ENCODE measurements around the gene OGDH. TPM values are rescaled to one million over a fixed set of nuclear protein-coding genes. Genes with fewer than 3 reads are reported as not detected.

The OGDH gene
- total RNA-seq, 2 donors from 2014 or later = 277 to 390 TPM

- TF ChIP-seq CTCF (IDR thresholded peaks at IDR 0.05) = no peak
- Histone ChIP-seq H3K4me1 (peaks cover 0 to 7% of the 10 kb centered on the region in 2 donors), H3K4me3 (no peak overlapping the region), H3K9me3 (peaks cover 0 to 7% of the 10 kb centered on the region in 2 donors), H3K27ac (no peak overlapping the region), H3K27me3 (no peaks in the 10 kb centered on the region), H3K36me3 (peaks cover 39% of the 10 kb centered on the region)
- no peak for DNase-seq (ENCODE audit: low spot score)
These were observed 54.8 kb downstream of the OGDH start for GRCh38 chr7:44661233-44661632.

GRCh38 chr7:44664780-44665461, 58.5 kb downstream of the OGDH start:
- no peak for TF ChIP-seq CTCF (IDR thresholded peaks at IDR 0.05)
- Histone ChIP-seq H3K4me3 (no peak overlapping the region), H3K27me3 (no peaks in the 10 kb centered on the region), H3K9me3 (peaks cover 0 to 7% of the 10 kb centered on the region in 2 donors), H3K36me3 (peaks cover 59% of the 10 kb centered on the region), H3K4me1 (peaks cover 0 to 7% of the 10 kb centered on the region in 2 donors), H3K27ac (no peak overlapping the region)
- DNase-seq (ENCODE audit: low spot score) = no peak

- H3K4me3 ChIP-seq = no peak overlapping the region
- H3K4me1 ChIP-seq = peaks cover 0 to 7% of the 10 kb centered on the region in 2 donors
- no peak for DNase-seq (ENCODE audit: low spot score)
- H3K27ac ChIP-seq = no peak overlapping the region
- peaks cover 0 to 7% of the 10 kb centered on the region in 2 donors for H3K9me3 ChIP-seq
- peaks cover 59% of the 10 kb centered on the region for H3K36me3 ChIP-seq
- no peak for TF ChIP-seq CTCF (IDR thresholded peaks at IDR 0.05)
- no peaks in the 10 kb centered on the region for H3K27me3 ChIP-seq
These were observed 59.2 kb downstream of the OGDH start for GRCh38 chr7:44665531-44666213.

- no peak for TF ChIP-seq CTCF (IDR thresholded peaks at IDR 0.05)
- peaks cover 50% of the 10 kb centered on the region for H3K36me3 ChIP-seq
These were observed 60.1 kb downstream of the OGDH start for GRCh38 chr7:44666566-44666965.

GRCh38 chr7:44667190-44667589, 60.8 kb downstream of the OGDH start:
- DNase-seq (ENCODE audit: low spot score) = no peak
- H3K4me1 ChIP-seq = peaks cover 0 to 7% of the 10 kb centered on the region in 2 donors
- H3K9me3 ChIP-seq = no peaks in the 10 kb centered on the region
- TF ChIP-seq CTCF (IDR thresholded peaks at IDR 0.05) = no peak
- H3K4me3 ChIP-seq = no peak overlapping the region
- H3K36me3 ChIP-seq = peaks cover 49% of the 10 kb centered on the region
- no peak overlapping the region for H3K27ac ChIP-seq
- no peaks in the 10 kb centered on the region for H3K27me3 ChIP-seq

More at GRCh38 chr7:44666566-44666965, 60.1 kb downstream of the OGDH start:
- Histone ChIP-seq H3K4me3 (no peak overlapping the region), H3K27me3 (no peaks in the 10 kb centered on the region), H3K4me1 (peaks cover 0 to 7% of the 10 kb centered on the region in 2 donors), H3K9me3 (peaks cover 0 to under 1% of the 10 kb centered on the region in 2 donors), H3K27ac (no peak overlapping the region)
- DNase-seq (ENCODE audit: low spot score) = no peak

Data from right atrium auricular region (tissue), 2 donors.